ENCODE results near the gene HOMER1. TPM values are rescaled to one million over a fixed set of nuclear protein-coding genes. Genes with fewer than 3 reads are reported as not detected.

The HOMER1 gene
- total and polyA plus RNA-seq, 2 of the 4 experiments (the other 2 are of a cell fraction) = 1.9 to 6.8 TPM

DNA sequence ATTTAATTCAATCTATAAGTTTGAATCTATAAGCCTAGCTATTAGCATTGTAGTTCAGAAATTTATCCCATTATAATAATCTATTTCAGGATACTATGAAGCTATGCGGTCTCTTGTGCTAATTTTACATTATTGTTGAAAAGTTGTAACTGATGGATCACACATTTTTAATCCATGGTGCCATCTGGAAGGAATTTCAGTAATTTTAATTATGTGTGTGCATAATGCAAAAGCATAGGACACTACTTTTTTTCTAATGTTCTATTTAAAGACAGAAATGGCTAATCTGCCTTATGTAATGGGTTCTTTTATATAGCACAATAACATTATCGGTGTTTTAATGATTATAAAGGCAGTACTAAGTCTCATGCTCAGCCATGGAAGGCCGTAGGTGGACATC, 90.6 kb downstream of the HOMER1 start:
- BruUV-seq (replicated peaks) = no TSS peak
- H2BK120ac ChIP-seq (ENCODE audit: low read depth, low read length) = no peak overlapping the region
- H3K4ac ChIP-seq (ENCODE audit: low read depth, low read length) = no peak overlapping the region
- H3K4me1 ChIP-seq (ENCODE audit: control insufficient read depth, insufficient read depth, low read length) = no peaks in the 10 kb centered on the region
- no peak overlapping the region for H4K91ac ChIP-seq (ENCODE audit: insufficient read depth, low read depth, low read length)
- dilution Hi-C loops (cut with HindIII; ENCODE audit: low sequenced_read_pairs, unreplicated experiment) (no loop called here), in situ Hi-C loops (cut with MboI; ENCODE audit: low sequenced_read_pairs) (no loop called here), intact Hi-C loops (cut with micrococcal nuclease) (no loop called here)
- no peaks in the 10 kb centered on the region for H4K20me1 ChIP-seq (ENCODE audit: insufficient read depth, low read length)
- no peak for DNase-seq
- no peak overlapping the region for H3K56ac ChIP-seq (ENCODE audit: extremely low read depth, insufficient read depth, low read length)
- H2AK9ac ChIP-seq (replicated peaks; ENCODE audit: low read depth, low read length, poor library complexity) = no peak overlapping the region
- no peaks in the 10 kb centered on the region for H3K36me3 ChIP-seq (ENCODE audit: control insufficient read depth, insufficient read depth, low read length)
- H4K5ac ChIP-seq (ENCODE audit: low read depth, low read length) = no peak overlapping the region
- no peak overlapping the region for H3K4me3 ChIP-seq (ENCODE audit: insufficient read depth, low read depth, low read length)
- TF ChIP-seq FOS (IDR thresholded peaks at IDR 0.05; ENCODE audit: low read depth, low read length) = no peak
- no peak for TF ChIP-seq CHD1 (IDR thresholded peaks at IDR 0.05; ENCODE audit: low read depth, low read length)
- TF ChIP-seq, protein P1, sequence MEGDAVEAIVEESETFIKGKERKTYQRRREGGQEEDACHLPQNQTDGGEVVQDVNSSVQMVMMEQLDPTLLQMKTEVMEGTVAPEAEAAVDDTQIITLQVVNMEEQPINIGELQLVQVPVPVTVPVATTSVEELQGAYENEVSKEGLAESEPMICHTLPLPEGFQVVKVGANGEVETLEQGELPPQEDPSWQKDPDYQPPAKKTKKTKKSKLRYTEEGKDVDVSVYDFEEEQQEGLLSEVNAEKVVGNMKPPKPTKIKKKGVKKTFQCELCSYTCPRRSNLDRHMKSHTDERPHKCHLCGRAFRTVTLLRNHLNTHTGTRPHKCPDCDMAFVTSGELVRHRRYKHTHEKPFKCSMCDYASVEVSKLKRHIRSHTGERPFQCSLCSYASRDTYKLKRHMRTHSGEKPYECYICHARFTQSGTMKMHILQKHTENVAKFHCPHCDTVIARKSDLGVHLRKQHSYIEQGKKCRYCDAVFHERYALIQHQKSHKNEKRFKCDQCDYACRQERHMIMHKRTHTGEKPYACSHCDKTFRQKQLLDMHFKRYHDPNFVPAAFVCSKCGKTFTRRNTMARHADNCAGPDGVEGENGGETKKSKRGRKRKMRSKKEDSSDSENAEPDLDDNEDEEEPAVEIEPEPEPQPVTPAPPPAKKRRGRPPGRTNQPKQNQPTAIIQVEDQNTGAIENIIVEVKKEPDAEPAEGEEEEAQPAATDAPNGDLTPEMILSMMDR (conservative IDR thresholded peaks at IDR 0.05; ENCODE audit: low read depth, low read length) = no peak
- no peak for TF ChIP-seq BHLHE40 (IDR thresholded peaks at IDR 0.05; ENCODE audit: low read depth, low read length)
- no peak for TF ChIP-seq MXI1 (IDR thresholded peaks at IDR 0.05; ENCODE audit: borderline replicate concordance, low read depth, low read length)
- TF ChIP-seq NFE2L2 (IDR thresholded peaks at IDR 0.05; ENCODE audit: low read depth, low read length) = no peak
- H2AK5ac ChIP-seq (ENCODE audit: low read depth, low read length) = no peak overlapping the region
- no peak overlapping the region for H3K14ac ChIP-seq (replicated peaks; ENCODE audit: low read depth, low read length)
- no peak overlapping the region for H3K4me2 ChIP-seq (ENCODE audit: low read depth, low read length)
- no peak overlapping the region for H3K18ac ChIP-seq (ENCODE audit: low read depth, low read length)
- no peak for ATAC-seq (ENCODE audit: low read depth)
- H3K27me3 ChIP-seq (ENCODE audit: control insufficient read depth, insufficient read depth, low read length) = no peaks in the 10 kb centered on the region
- no peak overlapping the region for H3K23ac ChIP-seq (ENCODE audit: low read depth, low read length)
- ChIA-PET POLR2A (ENCODE audit: unreplicated experiment) (no interaction called here), CTCF (interaction anchor here (0.6 kb wide), 1 partner anchor 41 kb away, joined by 9 read pairs; no protein-coding TSS in a partner anchor)
- no peak overlapping the region for H2AFZ ChIP-seq (replicated peaks; ENCODE audit: low read length, poor library complexity)
- no peak overlapping the region for H4K8ac ChIP-seq (ENCODE audit: low read depth in 2 of 2, low read length in 2 of 2)
- H3K9me3 ChIP-seq (ENCODE audit: control insufficient read depth, insufficient read depth, low read length) = no peaks in the 10 kb centered on the region
- H2BK5ac ChIP-seq (ENCODE audit: low read depth, low read length, poor library complexity, severe bottlenecking) = no peak overlapping the region
- no peak overlapping the region for H3K9ac ChIP-seq (ENCODE audit: low read depth, low read length)
- WGBS, 2 experiments (ENCODE audit: extremely low coverage in 2 of 2, insufficient read length in 1 of 2) = no CpG with 5 or more reads among the region's 3 CpGs
- no peak overlapping the region for H2BK15ac ChIP-seq (ENCODE audit: low read depth, low read length)
- H3K27ac ChIP-seq (ENCODE audit: insufficient read depth, low read length) = no peak overlapping the region
- H2BK20ac ChIP-seq (ENCODE audit: low read depth, low read length) = no peak overlapping the region
- H3K9me1 ChIP-seq (ENCODE audit: insufficient read depth, low read length) = no peaks in the 10 kb centered on the region; the same call in 1 of the 2 replicates
- H3K79me1 ChIP-seq (ENCODE audit: low read depth in 1 of 2, low read length in 2 of 2) = no peaks in the 10 kb centered on the region
